Progenitor cell of endocrine pancreas (in vitro differentiated cells): ENCODE measurements around the gene MSANTD2. TPM values are rescaled to one million over a fixed set of nuclear protein-coding genes. Genes with fewer than 3 reads are reported as not detected.

Experiments used
- DNase-seq: peaks from one replicate; pipeline ENCODE4 v3.0.0; 2021; ENCODE audit warnings: low spot score; ENCODE audit not compliant: unreplicated experiment
- H3K27ac Mint-ChIP-seq: 2 replicates; pipeline ENCODE4 v1.8.0; 2021; ENCODE audit warnings: mild to moderate bottlenecking, moderate library complexity, mixed read lengths
- H3K27me3 Mint-ChIP-seq: 2 replicates; pipeline ENCODE4 v1.8.0; 2021; ENCODE audit warnings: mixed read lengths
- H3K36me3 Mint-ChIP-seq: 2 replicates; pipeline ENCODE4 v1.8.0; 2022; ENCODE audit warnings: mixed read lengths; ENCODE audit not compliant: insufficient read depth
- H3K4me1 Mint-ChIP-seq: 2 replicates; pipeline ENCODE4 v1.8.0; 2021; ENCODE audit warnings: low read depth, mixed read lengths
- H3K4me3 Mint-ChIP-seq: 2 replicates; pipeline ENCODE4 v1.8.0; 2021; ENCODE audit warnings: low read depth, mild to moderate bottlenecking, moderate library complexity, mixed read lengths
- H3K9me3 Mint-ChIP-seq: 2 replicates; pipeline ENCODE4 v1.8.0; 2021; ENCODE audit warnings: low read depth, mixed read lengths
- total RNA-seq: library from RNA; stranded (reverse); gene quantifications from 2 replicates; pipeline ENCODE4 v1.2.1, GENCODE V29; 2021
- TF ChIP-seq, protein P1 (sequence below): fragments of 200-600 bp; sonication (generic); IDR thresholded peaks from one replicate; pipeline ENCODE4 v1.5.0; 2021; ENCODE audit warnings: antibody characterized with exemption, mild to moderate bottlenecking; ENCODE audit not compliant: unreplicated experiment

The MSANTD2 gene
- total RNA-seq, 1 donor from 2014 or later, result 41.6 TPM

DNA sequence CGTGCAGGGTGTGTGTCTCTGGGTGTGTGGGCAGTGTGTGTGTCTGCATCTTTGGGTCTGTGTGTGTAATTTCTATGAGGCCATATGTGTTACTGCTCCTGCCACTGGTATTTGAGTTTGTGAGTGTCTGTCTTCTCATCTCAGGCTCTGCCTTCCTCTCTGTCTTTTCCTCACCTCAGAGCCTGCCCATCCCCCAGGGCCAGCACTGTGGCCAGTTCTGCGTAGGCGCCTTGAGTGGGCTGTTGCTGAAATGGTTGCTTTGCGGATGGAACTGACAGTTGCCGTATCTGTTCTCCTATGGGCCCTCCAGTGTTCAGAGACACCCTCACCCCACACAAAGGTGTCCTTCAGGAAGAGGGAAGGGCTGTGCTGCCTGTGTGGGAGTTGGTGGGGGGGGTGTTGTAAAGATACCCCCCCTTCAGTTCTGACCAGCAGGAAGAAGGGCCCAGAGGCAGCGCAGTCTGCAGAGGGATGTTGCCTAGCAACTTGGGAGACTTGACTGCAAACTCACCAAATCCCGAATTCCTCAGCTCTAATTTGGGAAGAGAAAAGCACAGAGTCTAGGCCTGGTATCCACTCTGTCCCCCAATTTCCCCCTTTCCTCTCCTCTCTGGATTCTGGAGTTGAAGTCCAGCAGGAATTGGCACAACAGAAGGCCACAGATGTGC, 62.4 kb downstream of the MSANTD2 start:
- Mint-ChIP-seq H3K27me3 (peaks cover 79% of the 10 kb centered on the region), H3K4me3 (no peak overlapping the region), H3K27ac (no peak overlapping the region), H3K36me3 (no peaks in the 10 kb centered on the region), H3K4me1 (peaks cover 7% of the 10 kb centered on the region), H3K9me3 (no peaks in the 10 kb centered on the region)
- no peak for DNase-seq
- TF ChIP-seq, protein P1, sequence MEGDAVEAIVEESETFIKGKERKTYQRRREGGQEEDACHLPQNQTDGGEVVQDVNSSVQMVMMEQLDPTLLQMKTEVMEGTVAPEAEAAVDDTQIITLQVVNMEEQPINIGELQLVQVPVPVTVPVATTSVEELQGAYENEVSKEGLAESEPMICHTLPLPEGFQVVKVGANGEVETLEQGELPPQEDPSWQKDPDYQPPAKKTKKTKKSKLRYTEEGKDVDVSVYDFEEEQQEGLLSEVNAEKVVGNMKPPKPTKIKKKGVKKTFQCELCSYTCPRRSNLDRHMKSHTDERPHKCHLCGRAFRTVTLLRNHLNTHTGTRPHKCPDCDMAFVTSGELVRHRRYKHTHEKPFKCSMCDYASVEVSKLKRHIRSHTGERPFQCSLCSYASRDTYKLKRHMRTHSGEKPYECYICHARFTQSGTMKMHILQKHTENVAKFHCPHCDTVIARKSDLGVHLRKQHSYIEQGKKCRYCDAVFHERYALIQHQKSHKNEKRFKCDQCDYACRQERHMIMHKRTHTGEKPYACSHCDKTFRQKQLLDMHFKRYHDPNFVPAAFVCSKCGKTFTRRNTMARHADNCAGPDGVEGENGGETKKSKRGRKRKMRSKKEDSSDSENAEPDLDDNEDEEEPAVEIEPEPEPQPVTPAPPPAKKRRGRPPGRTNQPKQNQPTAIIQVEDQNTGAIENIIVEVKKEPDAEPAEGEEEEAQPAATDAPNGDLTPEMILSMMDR, result no peak

DNA sequence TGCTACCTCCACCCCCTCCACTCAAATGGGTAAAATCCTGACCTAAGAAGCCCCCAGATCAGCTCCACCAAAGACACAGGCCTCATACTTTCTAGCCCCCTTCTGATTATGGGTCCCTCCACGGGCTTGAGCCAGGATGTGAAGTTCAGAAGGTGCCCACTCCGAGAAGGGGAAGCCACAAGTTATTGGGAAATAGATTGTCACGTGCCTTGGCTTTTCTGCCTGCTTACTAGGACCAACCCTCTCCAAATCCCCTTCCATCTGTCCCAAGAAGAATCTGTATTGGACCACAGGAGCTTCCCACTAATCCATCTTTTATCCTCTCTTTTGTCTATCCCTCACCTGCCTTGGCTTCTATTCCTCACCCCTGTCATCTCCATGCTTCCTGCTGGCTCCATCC, 63.5 kb downstream of the MSANTD2 start:
- Mint-ChIP-seq H3K27ac (peak overlapping the region; percentile 14), H3K27me3 (peaks cover 69% of the 10 kb centered on the region)

DNA sequence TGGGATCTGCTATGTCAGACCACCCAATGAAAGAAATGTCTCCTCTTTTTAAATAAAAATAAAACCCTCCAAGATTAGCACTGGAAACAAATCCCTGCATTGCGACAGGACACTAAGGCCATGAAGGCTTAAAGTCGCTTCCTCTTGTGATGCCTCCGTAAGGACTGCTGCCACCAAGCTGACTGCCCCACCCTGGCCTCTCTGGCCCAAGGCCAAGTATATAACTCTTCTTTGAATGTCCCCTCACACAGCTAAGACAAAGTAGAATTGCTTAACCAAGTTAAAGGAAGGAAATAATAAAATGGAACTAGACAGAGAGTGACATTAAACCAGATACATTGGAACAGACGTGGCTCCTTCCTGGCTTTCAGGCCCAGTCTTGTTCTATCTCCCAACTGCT, 68.0 kb downstream of the MSANTD2 start:
- no peaks in the 10 kb centered on the region for H3K4me1 Mint-ChIP-seq
- peaks cover 34% of the 10 kb centered on the region for H3K27me3 Mint-ChIP-seq
- TF ChIP-seq, protein P1, result no peak
- H3K4me3 Mint-ChIP-seq, result no peak overlapping the region
- H3K36me3 Mint-ChIP-seq, result no peaks in the 10 kb centered on the region
- H3K9me3 Mint-ChIP-seq, result no peaks in the 10 kb centered on the region
- no peak overlapping the region for H3K27ac Mint-ChIP-seq
- no peak for DNase-seq

More for the DNA sequence above, 63.5 kb downstream of the MSANTD2 start:
- H3K36me3 Mint-ChIP-seq, result no peaks in the 10 kb centered on the region
- H3K9me3 Mint-ChIP-seq, result no peaks in the 10 kb centered on the region
- TF ChIP-seq, protein P1, result no peak
- no peak overlapping the region for H3K4me3 Mint-ChIP-seq
- H3K4me1 Mint-ChIP-seq, result peaks cover 7% of the 10 kb centered on the region
- DNase-seq, result no peak

DNA sequence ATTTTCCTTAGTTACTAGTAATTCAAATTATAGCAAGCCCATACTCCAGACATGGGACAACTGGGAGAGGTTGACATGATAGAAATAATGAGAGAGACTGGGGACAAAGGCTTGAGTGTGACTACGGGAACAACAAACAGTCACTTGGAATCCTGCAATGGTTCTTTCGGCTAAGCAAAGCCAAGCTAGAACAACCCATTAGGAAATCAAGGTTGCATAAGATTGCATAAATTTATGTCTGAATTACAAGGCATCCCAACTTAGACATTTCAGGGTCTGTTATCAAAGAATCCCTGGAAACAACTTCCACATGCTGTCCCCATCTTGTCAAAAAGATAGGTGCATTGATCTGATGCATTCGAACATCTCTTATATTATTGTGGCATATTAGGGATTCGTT, 70.6 kb downstream of the MSANTD2 start:
- peaks cover 14% of the 10 kb centered on the region for H3K27me3 Mint-ChIP-seq
- H3K9me3 Mint-ChIP-seq, result no peaks in the 10 kb centered on the region
- TF ChIP-seq, protein P1, result no peak
- H3K27ac Mint-ChIP-seq, result no peak overlapping the region
- H3K4me1 Mint-ChIP-seq, result peaks cover 16% of the 10 kb centered on the region
- H3K4me3 Mint-ChIP-seq, result no peak overlapping the region
- no peaks in the 10 kb centered on the region for H3K36me3 Mint-ChIP-seq
- DNase-seq, result no peak

DNA sequence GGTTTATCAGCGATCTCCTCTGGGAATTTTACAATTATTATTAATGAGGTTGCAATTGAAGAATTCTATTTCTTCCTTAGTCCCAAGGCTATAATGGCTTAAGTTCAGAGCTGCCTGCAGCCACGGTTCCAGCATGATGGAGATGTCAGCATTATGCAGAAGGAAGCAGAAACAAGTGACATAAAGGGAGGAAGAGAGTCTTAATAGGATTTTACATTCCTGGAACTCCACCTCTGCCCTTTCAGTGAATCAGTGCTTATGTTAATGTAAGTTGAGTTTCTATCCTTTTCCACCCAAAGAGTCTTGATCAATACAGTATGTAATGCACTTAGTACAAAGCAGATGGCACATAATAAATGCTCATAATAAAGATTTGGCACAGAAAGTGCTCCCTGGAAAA, 72.1 kb downstream of the MSANTD2 start:
- TF ChIP-seq, protein P1, result no peak
- Mint-ChIP-seq H3K4me1 (peaks cover 21% of the 10 kb centered on the region), H3K9me3 (no peaks in the 10 kb centered on the region), H3K36me3 (no peaks in the 10 kb centered on the region), H3K27ac (no peak overlapping the region), H3K27me3 (peaks cover 14% of the 10 kb centered on the region), H3K4me3 (no peak overlapping the region)
- DNase-seq, result no peak
